ENCODE results near the gene ZNF575.
"Not testable (repeated sequence)": the region's sequence is repeated elsewhere in the genome, so short reads cannot be mapped to it uniquely, and the experiment has no call there.

ZNF575 gene

DNA sequence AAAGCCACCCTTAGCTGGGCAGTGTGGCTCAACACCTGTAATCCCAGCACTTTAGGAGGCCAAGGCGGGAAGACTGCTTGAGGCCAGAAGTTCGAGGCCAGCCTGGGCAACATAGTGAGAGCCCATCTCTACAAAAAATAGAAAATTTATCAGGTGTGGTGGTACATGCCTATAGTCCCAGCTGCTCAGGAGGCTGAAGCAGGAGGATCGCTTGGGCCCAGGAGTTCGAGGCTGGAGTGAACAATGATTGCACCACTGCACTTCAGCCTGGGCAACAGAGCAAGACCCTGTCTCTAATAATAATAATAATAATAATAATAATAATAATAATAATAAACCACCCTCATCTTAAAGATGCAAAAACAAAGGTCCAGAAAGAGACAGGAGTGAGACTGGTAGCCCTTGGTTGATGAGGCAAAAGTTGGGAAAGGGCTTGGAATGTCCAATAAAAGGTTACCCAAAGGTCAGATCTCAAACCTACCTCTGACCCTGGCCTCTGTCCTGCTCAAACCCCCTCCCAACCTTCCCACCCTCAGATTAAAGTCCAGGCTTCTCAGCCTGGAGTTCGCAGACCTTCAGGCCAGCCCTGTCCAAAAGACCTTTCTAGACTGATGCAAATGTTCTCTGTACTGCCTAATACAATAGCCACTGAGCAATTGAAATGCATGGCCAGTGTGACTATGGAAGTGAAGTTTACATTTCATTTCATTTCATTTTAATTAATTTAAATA, 9.1 kb downstream of the ZNF575 start:
- no peak for DNase-seq (ENCODE audit: low read depth)

- DNase-seq (ENCODE audit: low read depth): no peak
These were observed 11.1 kb downstream of the ZNF575 start for GRCh38 chr19:43544077-43544476.

- no peak for DNase-seq (ENCODE audit: low read depth)
These were observed 12.3 kb downstream of the ZNF575 start for GRCh38 chr19:43545276-43545675.

DNA sequence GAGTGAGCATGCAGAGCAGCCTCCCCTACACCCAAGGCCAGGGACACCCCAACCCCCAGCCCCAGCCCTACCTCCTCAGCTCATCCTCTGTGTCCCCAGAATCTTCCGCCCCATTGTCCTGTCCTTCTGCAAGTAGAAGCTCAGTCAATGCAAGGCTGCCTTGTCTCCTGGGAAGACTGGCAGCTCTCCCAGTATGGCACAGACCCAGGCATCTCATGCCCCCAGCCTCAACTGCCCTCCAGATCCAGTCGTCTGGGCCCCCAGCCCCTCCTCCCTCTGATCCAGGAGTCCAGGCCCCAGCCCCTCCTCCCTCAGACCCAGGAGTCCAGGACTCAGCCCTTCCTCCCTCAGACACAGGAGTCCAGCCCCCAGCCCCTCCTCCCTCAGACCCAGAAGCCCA, 13.0 kb downstream of the ZNF575 start:
- no peak for DNase-seq (ENCODE audit: low read depth)

DNA sequence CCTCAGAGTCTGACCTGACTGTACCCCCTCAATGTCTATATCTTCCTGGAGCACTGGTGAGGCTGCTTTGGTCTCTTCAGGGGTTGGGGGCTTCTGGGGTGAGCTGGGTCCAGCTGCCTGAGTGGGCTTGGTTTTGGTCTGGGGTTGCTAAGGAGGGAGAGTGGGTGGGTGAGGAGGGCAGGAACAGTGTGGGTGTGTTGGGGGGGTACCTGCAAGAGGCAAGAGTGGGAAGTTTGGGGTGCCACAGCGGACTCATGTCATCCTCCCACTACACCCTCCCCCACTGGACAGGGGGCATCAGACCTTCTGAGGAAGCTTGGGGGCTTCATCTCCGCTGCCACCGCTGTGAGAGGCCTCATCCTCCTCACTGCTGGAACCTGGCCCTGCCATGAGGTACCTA, 13.6 kb downstream of the ZNF575 start:
- no peak for DNase-seq (ENCODE audit: low read depth)

- DNase-seq (ENCODE audit: low read depth): not testable (repeated sequence)
These were observed 14.9 kb downstream of the ZNF575 start for GRCh38 chr19:43547926-43548325.

GRCh38 chr19:43548706-43549105, 15.7 kb downstream of the ZNF575 start:
- DNase-seq (ENCODE audit: low read depth): no peak

GRCh38 chr19:43551399-43552197, 18.6 kb downstream of the ZNF575 start:
- DNase-seq (ENCODE audit: low read depth): no peak

- DNase-seq (ENCODE audit: low read depth): no peak
These were observed 19.1 kb downstream of the ZNF575 start for GRCh38 chr19:43552198-43552450.

DNA sequence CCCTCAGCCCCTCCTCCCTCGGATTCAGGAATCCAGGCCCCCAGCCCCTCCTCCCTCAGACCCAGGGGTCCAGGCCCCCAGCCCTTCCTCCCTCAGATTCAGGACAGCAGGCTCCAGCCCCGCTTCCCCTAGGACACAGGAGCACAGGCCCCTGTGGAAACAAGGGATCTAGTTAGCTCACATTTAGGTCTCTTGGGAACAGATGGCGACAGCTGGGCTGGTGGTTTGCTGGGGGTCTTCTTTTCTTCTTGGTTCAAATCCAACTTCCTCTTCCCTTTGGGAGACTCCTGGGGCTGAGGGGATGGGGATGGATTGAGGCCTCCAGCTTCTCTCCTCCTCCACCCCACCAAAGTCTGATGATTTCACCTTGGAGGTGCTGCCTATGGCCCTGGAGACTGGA, 19.6 kb downstream of the ZNF575 start:
- DNase-seq (ENCODE audit: low read depth): no peak

DNA sequence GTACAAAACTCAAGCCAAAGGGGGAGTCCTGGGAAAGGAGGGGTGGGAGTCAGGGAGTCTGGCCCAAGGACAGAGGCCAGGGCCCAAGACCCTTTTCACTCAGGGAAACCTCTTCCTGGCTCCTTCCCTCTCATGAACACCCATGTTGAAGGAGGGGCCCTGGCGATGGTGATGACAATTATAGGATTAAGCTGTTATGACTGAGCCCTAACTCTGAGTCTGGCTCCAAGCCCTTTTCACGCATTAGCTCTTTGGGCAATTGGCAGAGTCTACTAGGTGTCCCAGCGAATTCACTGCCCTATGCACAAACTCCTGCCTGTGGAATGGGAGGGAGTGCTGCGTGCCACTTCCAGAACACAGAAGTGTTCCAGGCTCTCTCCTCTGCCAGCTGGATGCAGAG, 20.7 kb downstream of the ZNF575 start:
- no peak for DNase-seq (ENCODE audit: low read depth)

DNA sequence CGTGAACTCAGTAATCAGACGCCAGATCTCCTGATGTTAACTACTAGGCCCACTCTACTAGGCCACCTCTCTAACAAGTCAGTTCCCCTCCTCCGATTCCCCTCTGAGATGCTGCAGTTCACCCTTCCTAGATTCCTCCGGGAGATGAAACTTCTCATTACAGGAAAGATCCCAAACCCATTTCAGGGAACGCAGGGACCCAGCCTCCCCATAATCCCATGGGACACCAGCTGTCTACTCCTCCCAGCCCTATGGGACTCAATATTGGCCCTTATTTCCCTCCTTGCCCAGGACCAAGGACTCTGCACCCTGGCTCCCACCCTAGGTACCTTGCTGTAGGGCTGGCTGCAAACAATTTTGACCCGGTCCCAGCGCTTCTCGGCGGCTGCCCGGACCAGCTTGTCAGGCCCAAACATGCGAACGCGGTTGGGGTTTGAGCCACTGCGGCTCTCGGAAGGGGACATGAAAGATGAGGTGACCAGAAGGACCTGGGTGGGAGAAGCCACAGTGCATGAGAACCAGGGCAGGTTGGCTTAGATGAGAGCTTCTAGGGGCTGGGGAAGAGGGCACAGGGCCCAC, 21.4 kb downstream of the ZNF575 start:
- DNase-seq (ENCODE audit: low read depth): no peak

- peak; percentile 57 for DNase-seq (ENCODE audit: low read depth)
These were observed 22.3 kb downstream of the ZNF575 start for GRCh38 chr19:43555185-43555770.

GRCh38 chr19:43560687-43561086, 27.7 kb downstream of the ZNF575 start:
- DNase-seq (ENCODE audit: low read depth): no peak

DNA sequence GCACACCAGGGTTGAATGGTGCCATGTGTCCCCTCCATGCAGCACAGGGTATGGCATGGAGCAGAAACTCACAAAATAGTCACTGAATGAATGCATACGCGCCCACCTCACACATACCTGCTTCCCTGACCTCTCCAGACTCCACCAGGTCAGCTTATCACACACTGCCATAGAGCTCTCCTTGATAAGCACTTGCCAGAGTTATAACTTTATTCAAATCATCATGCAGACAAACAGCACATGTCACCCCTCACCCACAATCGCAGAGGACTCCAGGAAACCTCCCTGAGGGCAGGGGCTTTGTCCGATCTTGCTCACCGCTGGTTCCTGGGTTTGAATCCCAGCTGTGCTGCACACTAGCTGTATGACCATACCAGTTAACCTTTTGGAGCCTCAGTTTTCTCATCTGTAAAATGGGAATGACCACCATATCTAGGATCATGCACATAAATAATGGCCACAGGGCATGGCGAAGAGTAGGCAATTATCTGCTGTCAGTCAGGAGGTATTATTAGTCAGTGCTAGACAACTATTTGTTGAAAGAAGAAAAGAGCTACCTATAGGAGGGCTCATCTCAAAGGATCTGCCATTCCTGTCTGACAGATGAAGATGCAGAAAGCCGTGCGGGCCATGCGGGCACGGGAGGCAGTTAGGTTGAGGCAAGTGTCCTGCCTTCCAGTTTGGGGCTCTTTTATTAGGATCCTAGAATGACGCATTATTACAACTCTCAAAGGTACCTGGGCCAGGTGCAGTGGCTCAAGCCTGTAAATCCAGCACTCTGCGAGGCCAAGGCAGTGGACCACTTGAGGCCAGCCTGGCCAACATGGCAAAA, 28.4 kb downstream of the ZNF575 start:
- DNase-seq (ENCODE audit: low read depth): no peak

DNA sequence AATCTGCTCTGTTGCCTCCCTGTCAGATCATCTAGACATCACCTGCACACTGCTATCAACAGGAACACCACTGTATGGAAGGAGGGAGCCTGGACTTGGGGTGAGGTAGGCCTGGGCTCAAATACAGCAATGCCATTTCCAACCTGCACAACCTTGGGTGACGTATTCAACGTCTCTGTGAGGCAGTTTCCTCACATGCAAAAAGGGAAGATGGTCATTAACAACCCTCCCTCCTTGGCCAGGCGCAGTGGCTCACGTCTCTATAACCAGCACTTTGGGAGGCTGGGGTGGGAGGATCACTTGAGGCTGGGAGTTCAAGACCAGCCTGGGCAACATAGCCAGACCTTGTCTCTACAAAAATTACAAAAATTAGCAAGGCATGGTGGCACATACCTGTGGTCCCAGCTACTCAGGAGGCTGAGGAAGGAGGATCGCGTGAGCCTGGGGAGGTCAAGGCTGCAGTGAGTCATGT, 29.3 kb downstream of the ZNF575 start:
- no peak for DNase-seq (ENCODE audit: low read depth)

DNA sequence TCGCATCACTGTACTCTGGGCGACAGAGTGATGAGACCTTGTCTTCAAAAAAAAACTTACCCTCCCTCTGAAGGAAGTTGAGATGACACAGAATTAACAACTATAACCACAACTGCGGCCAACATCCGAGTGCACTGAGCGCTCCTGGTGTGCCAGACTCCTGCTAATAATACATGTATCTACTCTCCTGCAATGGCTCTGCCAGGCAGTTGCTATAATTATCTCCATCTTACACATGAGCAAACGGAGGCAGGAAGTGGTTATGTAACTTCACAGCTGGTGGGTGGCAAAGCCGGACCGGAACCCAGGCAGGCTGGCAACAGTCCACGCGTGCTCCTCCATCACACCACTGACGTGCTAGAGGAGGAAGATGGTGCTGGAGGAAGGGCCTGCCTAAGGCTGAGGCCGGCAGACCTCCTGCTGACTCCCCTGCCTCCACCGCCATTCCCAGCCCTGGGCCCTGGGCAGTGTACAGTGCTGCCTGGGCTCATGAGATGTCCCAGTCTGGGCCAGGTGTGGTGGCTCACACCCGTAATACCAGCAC, 29.8 kb downstream of the ZNF575 start:
- peak; percentile 66 for DNase-seq (ENCODE audit: low read depth)

DNA sequence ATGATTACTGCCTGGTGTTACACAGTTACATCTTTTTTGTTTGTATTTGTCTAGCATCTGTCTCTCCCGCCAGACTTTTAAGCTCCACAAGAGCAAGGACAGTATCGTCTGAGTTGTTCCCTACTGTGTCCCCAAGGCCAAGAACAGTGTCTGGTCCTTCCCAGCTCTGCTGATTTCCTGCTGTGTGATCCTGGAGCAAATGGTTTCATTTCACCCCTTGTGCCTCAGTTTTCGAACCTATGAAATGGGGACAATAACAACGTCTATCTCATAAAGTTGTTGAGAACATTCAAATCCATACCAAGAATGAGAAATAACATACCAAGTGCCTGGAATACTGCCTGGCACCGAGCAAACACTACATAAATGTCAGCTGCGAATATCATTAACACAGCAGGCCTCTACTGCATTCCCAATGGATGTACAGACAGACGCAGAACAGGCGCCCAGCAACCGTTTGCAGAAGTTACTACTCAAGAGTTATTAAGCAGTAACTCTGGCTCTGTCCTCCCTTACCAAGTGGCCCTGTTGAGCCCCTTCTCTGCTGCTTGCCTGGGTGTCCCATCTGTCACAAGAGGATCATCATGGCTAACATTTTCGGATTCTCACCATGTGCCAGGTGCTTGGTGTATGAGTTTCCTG, 30.9 kb downstream of the ZNF575 start:
- no peak for DNase-seq (ENCODE audit: low read depth)

DNA sequence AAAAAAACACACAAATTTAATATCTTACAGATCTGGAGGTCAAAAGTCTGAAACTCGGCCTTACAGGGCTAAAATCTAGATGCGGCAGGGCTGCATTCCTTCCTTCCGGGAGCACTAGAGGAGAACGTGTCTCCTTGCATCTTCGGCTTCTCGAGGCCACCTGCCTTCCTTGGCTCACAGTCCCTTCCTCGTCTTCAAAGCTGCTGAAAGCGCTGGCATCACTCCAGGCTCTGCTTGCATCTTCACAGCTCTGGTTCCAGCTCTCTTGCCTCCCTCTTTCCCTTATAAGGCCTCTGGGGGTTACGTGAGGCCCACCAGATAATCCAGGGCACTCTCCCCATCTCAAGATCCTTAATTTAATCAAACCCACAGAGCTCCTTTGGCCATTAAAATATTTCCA, 31.8 kb downstream of the ZNF575 start:
- no peak for DNase-seq (ENCODE audit: low read depth)

DNA sequence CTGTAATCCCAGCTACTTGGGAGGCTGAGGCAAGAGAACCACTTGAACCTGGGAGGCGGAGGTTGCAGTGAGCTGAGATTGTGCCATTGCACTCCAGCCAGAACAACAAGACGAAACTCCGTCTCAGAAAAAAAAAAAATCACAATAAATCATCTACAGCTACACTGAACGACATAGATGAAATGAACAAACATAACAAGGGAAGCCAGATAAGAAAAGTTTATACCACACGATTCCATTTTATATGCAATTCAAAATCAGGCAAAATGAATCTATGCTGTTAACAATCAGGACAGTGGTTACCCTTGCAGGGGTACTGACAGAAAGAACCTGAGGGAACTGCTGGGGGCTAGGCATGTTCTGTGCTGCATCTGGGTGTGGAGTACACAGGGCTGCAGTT, 36.7 kb downstream of the ZNF575 start:
- no peak for DNase-seq (ENCODE audit: low read depth)

DNA sequence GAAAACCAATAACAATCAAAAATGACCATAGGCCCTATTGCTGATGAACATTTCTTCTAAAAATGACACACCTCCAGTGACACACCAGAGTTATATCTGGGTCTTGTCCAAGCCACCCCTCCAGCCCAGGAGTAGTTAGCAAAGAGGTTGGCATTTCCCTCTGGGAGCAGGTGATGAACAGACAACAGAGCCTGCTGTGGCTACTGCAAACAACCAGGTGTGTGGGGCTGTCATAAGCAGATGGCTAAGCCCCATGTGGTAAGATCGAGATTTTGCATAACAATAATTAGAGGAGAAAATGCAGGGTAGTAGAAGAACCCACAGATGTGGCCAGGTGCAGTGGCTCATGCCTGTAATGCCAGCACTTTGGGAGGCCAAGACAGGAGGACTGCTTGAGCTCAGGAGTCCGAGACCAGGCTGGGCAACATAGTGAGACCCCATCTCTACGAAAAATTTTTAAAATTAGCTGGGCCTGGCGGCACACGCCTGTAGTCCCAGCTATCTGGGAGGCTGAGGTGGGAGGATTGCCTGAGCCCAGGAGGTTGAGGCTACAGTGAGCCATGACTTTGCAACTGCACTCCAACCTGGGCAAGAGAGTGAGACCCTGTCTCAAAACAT, 37.3 kb downstream of the ZNF575 start:
- DNase-seq (ENCODE audit: low read depth): no peak
